ENCODE results near the gene PCDHB8.
"Not testable (repeated sequence)": the region's sequence is repeated elsewhere in the genome, so short reads cannot be mapped to it uniquely, and the experiment has no call there.

The PCDHB8 gene

GRCh38 chr5:141177577-141178191, at the start of gene PCDHB8:
Gene PCDHB8 (plus strand): TSS chr5:141177790. CDS start chr5:141178035, 245 bp downstream.
- WGBS (ENCODE audit: insufficient coverage, insufficient read length), result no CpG with 5 or more reads among the region's 18 CpGs
- DNase-seq (ENCODE audit: low read depth, low spot score); H3K27me3 ChIP-seq (ENCODE audit: control insufficient read depth, insufficient read depth, low read length); H3K9me3 ChIP-seq (ENCODE audit: control insufficient read depth, insufficient read depth, low read length); H3K4me3 ChIP-seq (ENCODE audit: low read length); H3K36me3 ChIP-seq (ENCODE audit: control insufficient read depth, insufficient read depth, low read length); H3K27ac ChIP-seq (ENCODE audit: low read length); H3K4me1 ChIP-seq (ENCODE audit: control insufficient read depth, insufficient read depth, low read length): not testable (repeated sequence)

- Histone ChIP-seq H3K27ac (ENCODE audit: low read length) (no peak within 1 kb of the TSS), H3K36me3 (ENCODE audit: control insufficient read depth, insufficient read depth, low read length) (no peaks in the 10 kb centered on the region), H3K4me1 (ENCODE audit: control insufficient read depth, insufficient read depth, low read length) (no peaks in the 10 kb centered on the region), H3K9me3 (ENCODE audit: control insufficient read depth, insufficient read depth, low read length) (no peaks in the 10 kb centered on the region), H3K4me3 (ENCODE audit: low read length) (no peak within 1 kb of the TSS), H3K27me3 (ENCODE audit: control insufficient read depth, insufficient read depth, low read length) (no peaks in the 10 kb centered on the region)
- no CpG with 5 or more reads among the region's 22 CpGs for WGBS (ENCODE audit: insufficient coverage, insufficient read length)
- no peak for DNase-seq (ENCODE audit: low read depth, low spot score)
Measured at GRCh38 chr5:141135030-141135717, 42.4 kb upstream of the PCDHB8 start, which contains the start of gene PCDHB5. Gene PCDHB5 (plus strand): TSS chr5:141135206. CDS start chr5:141135435, 229 bp downstream.

- Histone ChIP-seq H3K36me3 (ENCODE audit: control insufficient read depth, insufficient read depth, low read length) (no peaks in the 10 kb centered on the region), H3K4me1 (ENCODE audit: control insufficient read depth, insufficient read depth, low read length) (no peaks in the 10 kb centered on the region), H3K27me3 (ENCODE audit: control insufficient read depth, insufficient read depth, low read length) (no peaks in the 10 kb centered on the region), H3K9me3 (ENCODE audit: control insufficient read depth, insufficient read depth, low read length) (no peaks in the 10 kb centered on the region), H3K4me3 (ENCODE audit: low read length) (no peak overlapping the region), H3K27ac (ENCODE audit: low read length) (no peak overlapping the region)
- no CpG with 5 or more reads among the region's 19 CpGs for WGBS (ENCODE audit: insufficient coverage, insufficient read length)
- DNase-seq (ENCODE audit: low read depth, low spot score), result no peak
Measured at GRCh38 chr5:141135718-141136266, 41.8 kb upstream of the PCDHB8 start.

DNA sequence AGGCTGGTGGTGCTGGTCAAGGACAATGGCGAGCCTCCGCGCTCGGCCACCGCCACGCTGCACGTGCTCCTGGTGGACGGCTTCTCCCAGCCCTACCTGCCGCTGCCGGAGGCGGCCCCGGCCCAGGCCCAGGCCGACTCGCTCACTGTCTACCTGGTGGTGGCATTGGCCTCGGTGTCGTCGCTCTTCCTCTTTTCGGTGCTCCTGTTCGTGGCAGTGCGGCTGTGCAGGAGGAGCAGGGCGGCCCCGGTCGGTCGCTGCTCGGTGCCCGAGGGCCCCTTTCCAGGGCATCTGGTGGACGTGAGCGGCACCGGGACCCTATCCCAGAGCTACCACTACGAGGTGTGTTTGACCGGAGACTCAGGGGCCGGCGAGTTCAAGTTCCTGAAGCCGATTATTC, 40.2 kb upstream of the PCDHB8 start:
- not testable (repeated sequence) for H3K4me1 ChIP-seq (ENCODE audit: control insufficient read depth, insufficient read depth, low read length); H3K36me3 ChIP-seq (ENCODE audit: control insufficient read depth, insufficient read depth, low read length); H3K27me3 ChIP-seq (ENCODE audit: control insufficient read depth, insufficient read depth, low read length); DNase-seq (ENCODE audit: low read depth, low spot score); H3K27ac ChIP-seq (ENCODE audit: low read length); H3K4me3 ChIP-seq (ENCODE audit: low read length); H3K9me3 ChIP-seq (ENCODE audit: control insufficient read depth, insufficient read depth, low read length)
- WGBS (ENCODE audit: insufficient coverage, insufficient read length), result no CpG with 5 or more reads among the region's 34 CpGs

- no CpG with 5 or more reads among the region's 18 CpGs for WGBS (ENCODE audit: insufficient coverage, insufficient read length)
- no peaks in the 10 kb centered on the region for H3K27me3 ChIP-seq (ENCODE audit: control insufficient read depth, insufficient read depth, low read length)
- H3K9me3 ChIP-seq (ENCODE audit: control insufficient read depth, insufficient read depth, low read length), result no peaks in the 10 kb centered on the region
- no peak within 1 kb of the TSS for H3K27ac ChIP-seq (ENCODE audit: low read length)
- no peaks in the 10 kb centered on the region for H3K36me3 ChIP-seq (ENCODE audit: control insufficient read depth, insufficient read depth, low read length)
- no peak within 1 kb of the TSS for H3K4me3 ChIP-seq (ENCODE audit: low read length)
- DNase-seq (ENCODE audit: low read depth, low spot score), result no peak
- H3K4me1 ChIP-seq (ENCODE audit: control insufficient read depth, insufficient read depth, low read length), result no peaks in the 10 kb centered on the region
Measured at GRCh38 chr5:141149812-141150211, 27.8 kb upstream of the PCDHB8 start, which contains the start of gene PCDHB6. Gene PCDHB6 (plus strand): TSS chr5:141150057. CDS start chr5:141150258, 201 bp downstream.

- H3K4me1 ChIP-seq (ENCODE audit: control insufficient read depth, insufficient read depth, low read length), result no peaks in the 10 kb centered on the region
- H3K27me3 ChIP-seq (ENCODE audit: control insufficient read depth, insufficient read depth, low read length), result no peaks in the 10 kb centered on the region
- H3K4me3 ChIP-seq (ENCODE audit: low read length), result no peak overlapping the region
- no peak overlapping the region for H3K27ac ChIP-seq (ENCODE audit: low read length)
- no CpG with 5 or more reads among the region's 33 CpGs for WGBS (ENCODE audit: insufficient coverage, insufficient read length)
- no peaks in the 10 kb centered on the region for H3K36me3 ChIP-seq (ENCODE audit: control insufficient read depth, insufficient read depth, low read length)
- no peak for DNase-seq (ENCODE audit: low read depth, low spot score)
- no peaks in the 10 kb centered on the region for H3K9me3 ChIP-seq (ENCODE audit: control insufficient read depth, insufficient read depth, low read length)
Measured at GRCh38 chr5:141150224-141150992, 27.2 kb upstream of the PCDHB8 start.

DNA sequence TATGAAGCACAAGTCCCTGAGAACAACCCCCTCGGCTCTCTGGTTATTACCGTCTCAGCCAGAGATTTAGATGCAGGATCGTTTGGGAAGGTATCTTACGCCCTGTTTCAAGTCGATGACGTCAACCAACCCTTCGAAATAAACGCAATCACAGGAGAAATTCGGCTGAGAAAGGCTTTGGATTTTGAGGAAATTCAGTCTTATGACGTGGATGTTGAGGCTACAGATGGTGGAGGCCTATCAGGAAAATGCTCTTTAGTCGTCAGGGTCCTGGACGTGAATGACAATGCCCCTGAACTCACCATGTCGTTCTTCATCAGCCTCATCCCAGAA, 26.6 kb upstream of the PCDHB8 start:
- Histone ChIP-seq H3K27ac (ENCODE audit: low read length) (no peak overlapping the region), H3K27me3 (ENCODE audit: control insufficient read depth, insufficient read depth, low read length) (no peaks in the 10 kb centered on the region), H3K9me3 (ENCODE audit: control insufficient read depth, insufficient read depth, low read length) (no peaks in the 10 kb centered on the region), H3K36me3 (ENCODE audit: control insufficient read depth, insufficient read depth, low read length) (no peaks in the 10 kb centered on the region), H3K4me3 (ENCODE audit: low read length) (no peak overlapping the region), H3K4me1 (ENCODE audit: control insufficient read depth, insufficient read depth, low read length) (no peaks in the 10 kb centered on the region)
- WGBS (ENCODE audit: insufficient coverage, insufficient read length), result no CpG with 5 or more reads among the region's 13 CpGs
- no peak for DNase-seq (ENCODE audit: low read depth, low spot score)

GRCh38 chr5:141151632-141152031, 26.0 kb upstream of the PCDHB8 start:
- H3K4me3 ChIP-seq (ENCODE audit: low read length); H3K36me3 ChIP-seq (ENCODE audit: control insufficient read depth, insufficient read depth, low read length); H3K9me3 ChIP-seq (ENCODE audit: control insufficient read depth, insufficient read depth, low read length); DNase-seq (ENCODE audit: low read depth, low spot score); H3K4me1 ChIP-seq (ENCODE audit: control insufficient read depth, insufficient read depth, low read length); H3K27ac ChIP-seq (ENCODE audit: low read length); H3K27me3 ChIP-seq (ENCODE audit: control insufficient read depth, insufficient read depth, low read length): not testable (repeated sequence)
- no CpG with 5 or more reads among the region's 41 CpGs for WGBS (ENCODE audit: insufficient coverage, insufficient read length)

GRCh38 chr5:141152096-141152495, 25.5 kb upstream of the PCDHB8 start:
- H3K27me3 ChIP-seq (ENCODE audit: control insufficient read depth, insufficient read depth, low read length); H3K27ac ChIP-seq (ENCODE audit: low read length); H3K4me1 ChIP-seq (ENCODE audit: control insufficient read depth, insufficient read depth, low read length); H3K36me3 ChIP-seq (ENCODE audit: control insufficient read depth, insufficient read depth, low read length); DNase-seq (ENCODE audit: low read depth, low spot score); H3K4me3 ChIP-seq (ENCODE audit: low read length); H3K9me3 ChIP-seq (ENCODE audit: control insufficient read depth, insufficient read depth, low read length): not testable (repeated sequence)
- WGBS (ENCODE audit: insufficient coverage, insufficient read length), result no CpG with 5 or more reads among the region's 36 CpGs

DNA sequence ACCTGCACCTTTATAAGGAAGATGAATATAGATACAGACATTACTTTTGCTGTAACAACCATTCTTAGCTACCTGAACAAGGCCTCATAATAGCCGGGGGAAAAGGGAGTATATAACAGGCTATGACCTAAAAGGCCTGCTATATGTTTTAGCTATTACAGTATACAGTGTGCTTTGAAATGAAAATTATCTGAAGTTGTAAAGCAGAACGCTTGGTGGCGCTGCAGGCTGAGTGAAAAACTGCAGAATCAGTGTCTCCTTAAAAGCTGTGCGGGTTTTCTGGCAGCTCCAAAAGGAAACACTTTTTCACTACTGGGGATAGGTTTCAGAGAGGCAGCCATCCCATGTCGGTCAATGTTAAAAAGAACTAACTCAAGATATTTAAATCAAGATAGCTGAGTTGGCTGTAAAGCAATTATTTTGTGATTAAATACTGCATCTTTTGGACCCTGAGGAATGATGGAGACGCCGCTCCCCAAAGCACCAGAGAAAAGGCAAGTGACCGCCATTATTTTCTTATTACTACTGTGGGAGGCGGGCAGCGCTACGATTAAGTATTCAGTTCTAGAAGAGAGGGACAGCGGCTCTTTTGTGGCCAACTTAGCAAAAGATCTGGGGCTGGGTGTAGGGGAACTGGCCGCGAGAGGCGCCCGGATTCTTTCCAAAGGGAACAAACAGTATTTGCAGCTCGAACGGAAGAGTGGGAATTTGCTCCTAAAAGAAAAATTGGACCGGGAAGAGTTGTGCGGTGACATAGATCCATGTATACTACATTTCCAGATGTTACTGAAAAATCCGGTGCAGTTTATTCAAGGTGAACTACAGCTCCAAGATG, 21.8 kb upstream of the PCDHB8 start:
- DNase-seq (ENCODE audit: low read depth, low spot score), result no peak
- no peak overlapping the region for H3K27ac ChIP-seq (ENCODE audit: low read length)
- no peaks in the 10 kb centered on the region for H3K27me3 ChIP-seq (ENCODE audit: control insufficient read depth, insufficient read depth, low read length)
- WGBS (ENCODE audit: insufficient coverage, insufficient read length), result no CpG with 5 or more reads among the region's 21 CpGs
- no peaks in the 10 kb centered on the region for H3K4me1 ChIP-seq (ENCODE audit: control insufficient read depth, insufficient read depth, low read length)
- H3K36me3 ChIP-seq (ENCODE audit: control insufficient read depth, insufficient read depth, low read length), result no peaks in the 10 kb centered on the region
- no peak overlapping the region for H3K4me3 ChIP-seq (ENCODE audit: low read length)
- H3K9me3 ChIP-seq (ENCODE audit: control insufficient read depth, insufficient read depth, low read length), result no peaks in the 10 kb centered on the region
